Fibroblast of lung (primary cell): ENCODE measurements around the gene AKIP1. TPM values are rescaled to one million over a fixed set of nuclear protein-coding genes. Genes with fewer than 3 reads are reported as not detected.
A peak's percentile ranks its signal among the peaks of the same experiment; 100 is the strongest.

Experiments used
- DNase-seq, 2 donors: peaks; one replicate each; pipeline versions ENCODE4 v3.0.0 to v3.0.0-alpha.2; 2010; ENCODE audit warnings: low read depth in 2 of 2
- H2AFZ ChIP-seq: 2 replicates; pipeline ENCODE4 v1.5.1; 2012; ENCODE audit warnings: low read length, control low read depth, inconsistent platforms
- H3K27ac ChIP-seq: 2 replicates; pipeline ENCODE4 v1.5.1; 2011; ENCODE audit warnings: low read length, control low read depth; ENCODE audit not compliant: insufficient read depth
- H3K27me3 ChIP-seq: 2 replicates; pipeline ENCODE4 v1.5.1; 2011; ENCODE audit warnings: mild to moderate bottlenecking, low read length; ENCODE audit not compliant: control insufficient read depth, insufficient read depth
- H3K36me3 ChIP-seq: 2 replicates; pipeline ENCODE4 v1.5.1; 2011; ENCODE audit warnings: low read length; ENCODE audit not compliant: control insufficient read depth, insufficient read depth
- H3K4me1 ChIP-seq: 2 replicates; pipeline ENCODE4 v1.5.1; 2011; ENCODE audit warnings: low read length; ENCODE audit not compliant: control insufficient read depth, insufficient read depth; ENCODE audit errors: extremely low read depth
- H3K4me2 ChIP-seq: 2 replicates; pipeline ENCODE4 v1.5.1; 2011; ENCODE audit warnings: low read length, control low read depth; ENCODE audit not compliant: insufficient read depth; ENCODE audit errors: extremely low read depth
- H3K4me3 ChIP-seq, 4 experiments: fragments of 200-600 bp in 1 of 4; sonication (generic) in 1 of 4; replicated peaks in 1 of 4; 2 replicates each; pipeline ENCODE4 v1.5.1; 2011 to 2016; ENCODE audit warnings: low read length in 4 of 4, low read depth in 3 of 4, mild to moderate bottlenecking in 3 of 4, control low read depth in 2 of 4, inconsistent platforms in 1 of 4, mixed read lengths in 1 of 4; ENCODE audit not compliant: insufficient read depth in 1 of 4; ENCODE audit errors: control extremely low read depth in 1 of 4
- H3K79me2 ChIP-seq: 2 replicates; pipeline ENCODE4 v1.5.1; 2012; ENCODE audit warnings: mild to moderate bottlenecking, low read length, inconsistent platforms; ENCODE audit not compliant: control insufficient read depth, insufficient read depth
- H3K9ac ChIP-seq: 2 replicates; pipeline ENCODE4 v1.5.1; 2011; ENCODE audit warnings: mild to moderate bottlenecking, low read length, control low read depth; ENCODE audit not compliant: insufficient read depth
- H3K9me3 ChIP-seq: 2 replicates; pipeline ENCODE4 v1.5.1; 2012; ENCODE audit warnings: low read depth, low read length; ENCODE audit not compliant: control insufficient read depth, insufficient read depth
- H4K20me1 ChIP-seq: 2 replicates; pipeline ENCODE4 v1.5.1; 2011; ENCODE audit warnings: low read length; ENCODE audit not compliant: control insufficient read depth, insufficient read depth; ENCODE audit errors: extremely low read depth
- EZH2 ChIP-seq: IDR thresholded peaks from 2 replicates; pipeline ENCODE4 v1.5.1; 2012; ENCODE audit warnings: low read length, control low read depth, mild to moderate bottlenecking; ENCODE audit errors: missing control alignments
- polyA plus RNA-seq, 2 donors: library from polyadenylated mRNA; depleted of rRNA in 1 of 2; stranded (reverse) in 1 of 2; unstranded in 1 of 2; fragments of >200 nt; gene quantifications; 2 replicates each; pipeline ENCODE4 v1.2.1, GENCODE V29; 2011 to 2012; ENCODE audit warnings: missing spikeins in 1 of 2
- total RNA-seq: library from RNA; depleted of rRNA; stranded (reverse); fragments of >200 nt; gene quantifications from 2 replicates; pipeline ENCODE4 v1.2.1, GENCODE V29; 2014
- TF ChIP-seq, protein P1 (sequence below), 2 donors: IDR thresholded peaks in 1 of 2; conservative IDR thresholded peaks in 1 of 2; 1 replicate in 1 of 2; 2 replicates in 1 of 2; pipeline ENCODE4 v1.5.1; 2011 to 2012; ENCODE audit warnings: low read length in 2 of 2, control low read depth in 1 of 2, inconsistent platforms in 1 of 2, low read depth in 1 of 2, mild to moderate bottlenecking in 1 of 2

Gene AKIP1
- total and polyA plus RNA-seq, 2 donors (not counting 1 experiment from before 2014, with no cell fraction given), result 50.8 to 63.7 TPM

DNA sequence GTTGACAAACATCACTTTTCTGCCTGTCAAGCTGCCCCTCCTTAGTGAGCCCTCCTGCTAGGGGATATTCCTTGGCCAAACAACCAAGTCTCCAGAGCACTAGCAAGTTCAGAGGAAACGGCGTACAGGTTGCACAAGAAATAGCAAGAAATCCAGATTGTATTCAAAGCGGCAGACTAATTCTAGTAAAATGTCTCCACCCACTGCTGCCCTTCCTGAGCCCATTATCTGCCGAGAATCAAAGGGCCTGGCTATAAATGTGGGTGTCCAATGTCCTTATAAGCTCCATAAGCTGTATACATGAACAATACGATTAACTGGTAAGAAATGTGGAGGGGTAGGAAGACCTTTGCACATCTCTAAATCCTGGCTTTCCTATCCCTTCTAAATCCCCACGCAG, 44.0 kb upstream of the AKIP1 start:
- TF ChIP-seq, protein P1, sequence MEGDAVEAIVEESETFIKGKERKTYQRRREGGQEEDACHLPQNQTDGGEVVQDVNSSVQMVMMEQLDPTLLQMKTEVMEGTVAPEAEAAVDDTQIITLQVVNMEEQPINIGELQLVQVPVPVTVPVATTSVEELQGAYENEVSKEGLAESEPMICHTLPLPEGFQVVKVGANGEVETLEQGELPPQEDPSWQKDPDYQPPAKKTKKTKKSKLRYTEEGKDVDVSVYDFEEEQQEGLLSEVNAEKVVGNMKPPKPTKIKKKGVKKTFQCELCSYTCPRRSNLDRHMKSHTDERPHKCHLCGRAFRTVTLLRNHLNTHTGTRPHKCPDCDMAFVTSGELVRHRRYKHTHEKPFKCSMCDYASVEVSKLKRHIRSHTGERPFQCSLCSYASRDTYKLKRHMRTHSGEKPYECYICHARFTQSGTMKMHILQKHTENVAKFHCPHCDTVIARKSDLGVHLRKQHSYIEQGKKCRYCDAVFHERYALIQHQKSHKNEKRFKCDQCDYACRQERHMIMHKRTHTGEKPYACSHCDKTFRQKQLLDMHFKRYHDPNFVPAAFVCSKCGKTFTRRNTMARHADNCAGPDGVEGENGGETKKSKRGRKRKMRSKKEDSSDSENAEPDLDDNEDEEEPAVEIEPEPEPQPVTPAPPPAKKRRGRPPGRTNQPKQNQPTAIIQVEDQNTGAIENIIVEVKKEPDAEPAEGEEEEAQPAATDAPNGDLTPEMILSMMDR (conservative IDR thresholded peaks at IDR 0.05 in 1 of 2, IDR thresholded peaks at IDR 0.05 in 1 of 2; ENCODE audit: low read depth in 1 of 2, low read length in 2 of 2), result no peak
- no peak for TF ChIP-seq EZH2
- Histone ChIP-seq H3K79me2 (peaks cover 72% of the 10 kb centered on the region), H3K4me2 (peak overlapping the region; percentile 76), H4K20me1 (no peaks in the 10 kb centered on the region), H3K27ac (no peak overlapping the region), H3K4me3 (peak overlapping the region in 1 of 4 experiments; percentile 23), H3K4me1 (peaks cover 18% of the 10 kb centered on the region), H3K36me3 (no peaks in the 10 kb centered on the region), H3K27me3 (no peaks in the 10 kb centered on the region), H2AFZ (no peak overlapping the region), H3K9me3 (no peaks in the 10 kb centered on the region), H3K9ac (no peak overlapping the region)
- DNase-seq, result peak in 1 of 2 donors; percentile 47

DNA sequence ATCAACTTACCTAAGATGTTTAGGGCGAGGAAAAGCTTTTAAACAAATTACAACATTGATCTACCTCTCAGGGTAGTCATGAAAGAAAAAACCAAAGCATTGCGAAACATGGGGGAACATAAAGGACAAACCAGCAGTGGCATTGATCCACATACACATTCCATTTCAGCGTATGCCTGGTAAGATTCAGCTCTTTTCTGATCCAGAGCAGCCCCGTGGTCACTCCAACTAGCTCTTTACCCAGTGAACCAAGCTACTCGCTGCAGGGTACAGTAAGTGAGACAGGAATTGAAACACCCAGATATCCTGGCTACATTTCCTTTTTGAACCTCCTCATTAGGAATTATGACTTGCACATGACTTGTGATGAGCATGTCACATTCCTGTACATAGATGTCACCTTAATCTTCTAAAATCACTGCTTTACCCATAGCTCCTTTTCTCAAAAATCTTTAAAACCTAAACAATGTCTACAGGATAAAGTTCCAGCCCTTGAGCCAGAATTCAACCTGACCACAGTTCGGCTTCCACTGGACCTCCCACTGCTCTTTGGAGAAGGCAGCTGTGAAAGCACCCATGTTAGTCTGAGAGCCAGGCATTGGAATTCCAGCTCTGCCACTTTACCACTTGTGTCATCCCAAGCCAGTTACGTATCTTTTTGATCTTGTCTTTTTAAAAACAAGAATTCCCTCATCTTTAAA, 42.9 kb upstream of the AKIP1 start:
- H3K4me3 ChIP-seq, result peak overlapping the region in 1 of 4 experiments; percentile 84
- H3K79me2 ChIP-seq, result peaks cover 63% of the 10 kb centered on the region
- H3K27ac ChIP-seq, result peak overlapping the region; percentile 27
- peaks cover 17% of the 10 kb centered on the region for H3K4me1 ChIP-seq
- no peak overlapping the region for H3K9ac ChIP-seq
- DNase-seq, result peak; percentile 67 to 68
- no peaks in the 10 kb centered on the region for H4K20me1 ChIP-seq
- no peaks in the 10 kb centered on the region for H3K27me3 ChIP-seq
- H3K4me2 ChIP-seq, result peak overlapping the region; percentile 80
- H3K9me3 ChIP-seq, result no peaks in the 10 kb centered on the region
- no peak overlapping the region for H2AFZ ChIP-seq
- TF ChIP-seq EZH2, result no peak
- TF ChIP-seq, protein P1 (conservative IDR thresholded peaks at IDR 0.05 in 1 of 2, IDR thresholded peaks at IDR 0.05 in 1 of 2; ENCODE audit: low read depth in 1 of 2, low read length in 2 of 2), result no peak
- no peaks in the 10 kb centered on the region for H3K36me3 ChIP-seq

DNA sequence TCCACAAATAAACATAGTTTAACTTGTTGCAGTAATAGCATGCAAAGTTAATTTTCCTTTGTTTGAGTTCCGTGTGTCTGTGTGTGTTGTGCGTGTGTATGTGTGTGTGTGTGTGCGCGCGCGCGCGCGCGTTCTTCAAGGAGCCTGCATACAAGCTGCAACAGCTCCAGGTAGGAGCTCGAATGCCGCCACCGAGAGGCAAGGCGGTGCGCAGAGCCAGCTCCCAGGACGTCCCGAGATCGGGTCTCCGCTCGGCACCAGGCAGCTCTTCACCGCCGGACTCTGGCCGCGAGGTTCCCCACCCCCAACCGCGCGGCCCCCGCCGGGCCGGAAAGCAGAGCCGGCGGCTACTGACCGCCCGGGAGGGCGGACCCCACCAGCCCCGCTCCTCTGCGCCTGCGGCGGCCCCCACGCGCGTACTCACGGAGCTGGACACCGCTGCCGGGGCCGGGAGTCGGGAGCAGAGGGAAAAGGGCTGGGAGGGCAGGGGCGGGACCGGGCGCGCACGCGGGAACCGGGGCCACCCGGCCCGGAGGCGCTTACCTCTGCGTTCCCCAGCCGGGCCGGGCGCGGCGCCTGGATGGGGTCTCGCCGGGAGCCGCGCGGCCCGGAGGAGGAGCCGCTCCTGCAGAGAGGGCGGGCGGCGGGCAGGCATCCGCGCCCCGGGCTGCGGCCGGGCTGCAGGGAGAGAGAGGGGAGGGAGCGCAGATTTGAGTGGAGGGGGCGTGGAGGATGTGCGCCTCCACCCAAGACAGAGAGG, 40.4 kb upstream of the AKIP1 start:
- peaks cover 42% of the 10 kb centered on the region for H3K79me2 ChIP-seq
- peaks cover 14% of the 10 kb centered on the region for H3K4me1 ChIP-seq
- no peaks in the 10 kb centered on the region for H3K27me3 ChIP-seq
- no peaks in the 10 kb centered on the region for H3K9me3 ChIP-seq
- peak overlapping the region; percentile 96 for H3K4me2 ChIP-seq
- H3K36me3 ChIP-seq, result no peaks in the 10 kb centered on the region
- peak; percentile 75 to 83 for DNase-seq
- TF ChIP-seq, protein P1 (conservative IDR thresholded peaks at IDR 0.05 in 1 of 2, IDR thresholded peaks at IDR 0.05 in 1 of 2; ENCODE audit: low read depth in 1 of 2, low read length in 2 of 2), result no peak
- no peak for TF ChIP-seq EZH2
- peak overlapping the region; percentile 24 for H2AFZ ChIP-seq
- H4K20me1 ChIP-seq, result no peaks in the 10 kb centered on the region
- H3K9ac ChIP-seq, result peak overlapping the region; percentile 79
- H3K27ac ChIP-seq, result peak overlapping the region; percentile 74
- H3K4me3 ChIP-seq, result peak overlapping the region; percentile 76 to 86 (median 84)
